HG02981 (cell line): Measurements from ENCODE around the gene STAG3.

Experiments
- ATAC-seq: cut with Tn5 transposase; IDR thresholded peaks from one replicate; pipeline ENCODE4 v1.9.1; 2021; ENCODE audit warnings: mild to moderate bottlenecking, moderate library complexity; ENCODE audit not compliant: unreplicated experiment

STAG3 gene

GRCh38 chr7:100155553-100156317, 22.0 kb upstream of the STAG3 start:
- ATAC-seq = no peak

- no peak for ATAC-seq
Observed at GRCh38 chr7:100156331-100157068, 21.2 kb upstream of the STAG3 start.

- ATAC-seq = no peak
Observed at GRCh38 chr7:100157069-100157333, 20.7 kb upstream of the STAG3 start.

GRCh38 chr7:100157334-100158228, 20.1 kb upstream of the STAG3 start:
- no peak for ATAC-seq

- ATAC-seq = peak; percentile 79
Observed at GRCh38 chr7:100158229-100159098, 19.3 kb upstream of the STAG3 start, which contains the start of gene TRAPPC14. Gene TRAPPC14, minus strand, starts transcription at chr7:100158723. Its CDS starts 224 bp downstream, at chr7:100158499.

GRCh38 chr7:100159099-100159623, 18.6 kb upstream of the STAG3 start:
- ATAC-seq = no peak

GRCh38 chr7:100160067-100160466, 17.7 kb upstream of the STAG3 start:
- no peak for ATAC-seq

GRCh38 chr7:100163006-100163531, 14.6 kb upstream of the STAG3 start:
- ATAC-seq = no peak

- no peak for ATAC-seq
Observed at GRCh38 chr7:100163871-100164270, 13.8 kb upstream of the STAG3 start.

- no peak for ATAC-seq
Observed at GRCh38 chr7:100166317-100166940, 11.3 kb upstream of the STAG3 start.

GRCh38 chr7:100166970-100167911, 10.5 kb upstream of the STAG3 start:
- no peak for ATAC-seq

GRCh38 chr7:100167912-100168323, 9.8 kb upstream of the STAG3 start:
- no peak for ATAC-seq

GRCh38 chr7:100169147-100169850, 8.4 kb upstream of the STAG3 start:
- ATAC-seq = no peak

GRCh38 chr7:100170101-100170897, 7.4 kb upstream of the STAG3 start:
- no peak for ATAC-seq

GRCh38 chr7:100171087-100171681, 6.5 kb upstream of the STAG3 start:
- no peak for ATAC-seq

GRCh38 chr7:100171840-100172239, 5.9 kb upstream of the STAG3 start:
- no peak for ATAC-seq
